ENCODE results near the gene SPG11.
"Not testable (repeated sequence)": the region's sequence is repeated elsewhere in the genome, so short reads cannot be mapped to it uniquely, and the experiment has no call there.

The SPG11 gene

DNA sequence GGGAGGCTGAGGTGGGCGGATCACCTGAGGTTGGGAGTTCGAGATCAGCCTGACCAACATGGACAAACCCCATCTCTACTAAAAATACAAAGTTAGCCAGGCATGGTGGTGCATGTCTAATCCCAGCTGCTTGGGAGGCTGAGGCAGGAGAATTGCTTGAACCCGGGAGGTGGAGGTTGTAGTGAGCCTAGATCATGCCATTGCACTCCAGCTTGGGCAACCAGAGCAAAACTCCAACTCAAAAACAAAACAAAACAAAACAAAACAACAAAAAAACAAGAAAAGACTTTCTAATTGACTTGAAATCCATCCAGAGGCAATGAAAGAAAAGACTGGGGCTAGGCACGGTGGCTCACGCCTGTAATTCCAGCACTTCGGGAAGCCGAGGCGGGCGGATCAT is 114.3 kb downstream of the SPG11 start:
- DNase-seq: not testable (repeated sequence)

DNA sequence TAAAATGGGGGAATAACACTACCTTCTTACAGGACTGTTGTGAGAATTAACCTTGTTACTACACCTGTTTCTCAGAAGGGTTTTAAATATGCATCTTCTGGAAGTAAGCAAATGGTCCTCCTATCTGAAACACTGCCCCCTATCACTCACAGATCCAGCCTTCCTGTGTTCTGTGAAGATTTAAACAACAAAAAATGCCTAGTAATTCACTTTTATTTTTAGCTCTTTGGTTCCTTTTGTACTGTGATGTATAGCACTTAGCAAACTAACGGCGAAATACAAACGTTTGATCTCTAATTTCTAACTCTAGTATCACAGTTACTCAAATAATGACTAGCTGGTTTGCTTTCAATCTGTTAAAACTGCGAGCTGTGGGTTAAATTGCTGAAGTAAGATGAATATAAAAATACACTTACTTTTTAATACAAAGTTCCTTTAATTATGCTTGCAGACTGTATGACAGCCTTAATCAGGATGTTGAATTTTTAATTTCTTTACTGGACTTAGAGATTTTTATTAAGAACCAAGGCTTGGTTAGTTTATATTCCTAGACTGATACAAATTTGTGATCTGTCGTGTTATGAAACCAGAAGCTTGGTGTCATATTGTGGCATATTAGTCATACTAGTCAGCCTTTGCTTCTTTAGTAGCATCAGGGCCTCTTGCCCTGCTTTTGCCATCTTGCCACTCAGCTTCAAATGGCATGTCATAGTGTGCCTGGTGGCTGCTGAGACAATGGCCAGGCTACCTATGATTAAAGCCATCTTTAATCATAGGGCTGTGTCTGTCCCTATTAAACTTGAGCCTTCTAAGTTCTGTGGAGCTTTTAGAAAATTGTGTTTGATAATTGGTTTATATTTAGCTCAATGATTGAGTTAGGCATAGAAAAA is 117.3 kb downstream of the SPG11 start:
- no peak for DNase-seq

DNA sequence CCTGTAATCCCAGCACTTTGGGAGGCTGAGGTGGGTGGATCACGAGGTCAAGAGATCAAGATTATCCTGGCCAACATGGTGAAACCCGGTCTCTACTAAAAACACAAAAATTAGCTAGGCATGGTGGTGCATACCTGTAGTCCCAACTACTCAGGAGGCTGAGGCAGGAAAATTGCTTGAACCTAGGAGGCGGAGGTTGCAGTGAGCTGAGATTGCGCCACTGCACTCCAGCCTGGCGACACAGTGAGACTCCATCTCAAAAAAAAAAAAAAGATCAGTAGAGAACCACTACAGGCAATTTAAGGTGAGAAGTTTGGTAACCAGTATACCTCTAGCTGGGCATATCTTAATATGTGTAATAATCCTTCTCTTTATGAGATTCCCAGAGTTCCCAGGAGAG is 118.7 kb downstream of the SPG11 start:
- not testable (repeated sequence) for DNase-seq

DNA sequence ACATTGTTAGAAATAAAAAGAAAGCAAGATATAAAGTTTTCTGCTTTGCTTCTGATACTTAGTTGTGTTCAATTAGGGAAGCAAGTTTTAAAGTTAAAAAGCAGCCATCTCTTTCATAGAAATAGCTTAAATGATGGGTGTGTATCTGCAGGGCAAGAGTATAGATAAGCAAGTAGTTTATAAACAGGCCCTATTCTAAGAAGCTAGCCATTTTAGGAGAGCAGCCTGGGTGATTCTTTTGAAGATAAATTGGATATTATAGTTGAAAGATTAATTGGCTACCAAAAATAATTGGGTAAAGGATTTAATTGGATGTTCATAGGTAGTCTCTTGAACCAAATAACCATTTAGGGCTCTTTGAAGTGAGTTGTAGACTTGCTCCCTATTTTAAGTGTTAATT is 120.9 kb downstream of the SPG11 start:
- no peak for DNase-seq

DNA sequence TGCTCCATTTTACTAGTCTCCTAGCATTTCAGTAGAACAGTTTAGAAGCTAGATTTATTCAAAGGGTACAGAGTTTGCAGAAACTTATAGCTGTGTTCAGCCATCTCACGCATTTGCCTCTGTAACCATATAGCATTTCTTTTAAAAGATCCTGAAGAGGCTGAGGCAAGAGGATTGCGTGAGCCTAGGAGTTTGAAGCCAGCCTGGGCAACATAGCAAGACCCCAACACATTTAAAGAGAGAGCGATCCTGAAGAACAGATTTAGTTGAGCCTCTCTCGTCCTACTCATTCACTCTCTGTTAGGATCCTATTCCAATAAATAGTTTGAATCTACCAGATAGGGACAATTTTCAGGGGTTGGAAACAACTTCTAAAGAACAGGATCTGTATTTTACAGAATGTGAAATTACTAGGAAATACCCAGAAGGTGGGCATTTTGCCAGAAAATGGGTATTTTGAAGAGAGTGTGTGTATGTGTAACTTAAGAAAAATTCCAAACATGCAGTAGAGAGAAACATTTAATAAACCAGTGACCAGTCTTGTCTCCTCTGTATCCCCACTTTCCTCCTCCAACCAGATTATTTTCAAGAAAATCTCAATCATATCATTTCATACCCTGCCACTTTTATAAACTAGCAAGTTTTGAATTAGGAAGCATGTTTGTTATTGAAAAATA is 122.0 kb downstream of the SPG11 start:
- no peak for DNase-seq

DNA sequence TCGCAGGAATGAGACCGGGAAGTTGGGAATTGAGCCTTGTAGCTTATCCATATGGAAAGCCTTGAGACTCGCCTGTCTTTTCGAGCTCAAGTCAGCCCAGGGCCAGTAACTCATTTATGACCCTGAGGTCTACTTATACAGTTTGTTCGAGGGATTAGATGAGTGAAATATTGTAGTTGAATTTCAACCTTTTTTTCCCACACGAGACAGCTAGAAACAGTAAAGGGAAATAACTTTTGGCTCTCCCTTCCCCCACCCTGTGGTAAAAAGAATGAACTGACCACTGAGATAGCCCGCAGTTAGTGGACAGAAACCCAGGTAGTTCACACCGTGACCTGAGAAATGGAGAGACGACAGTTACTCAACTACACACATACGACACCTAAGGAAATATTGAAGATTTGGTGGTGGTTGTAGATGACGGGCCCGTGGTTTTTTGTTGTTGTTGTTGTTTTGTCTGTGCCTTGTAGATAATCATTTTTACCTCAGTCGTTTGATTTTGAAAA is 125.7 kb downstream of the SPG11 start:
- DNase-seq: no peak

DNA sequence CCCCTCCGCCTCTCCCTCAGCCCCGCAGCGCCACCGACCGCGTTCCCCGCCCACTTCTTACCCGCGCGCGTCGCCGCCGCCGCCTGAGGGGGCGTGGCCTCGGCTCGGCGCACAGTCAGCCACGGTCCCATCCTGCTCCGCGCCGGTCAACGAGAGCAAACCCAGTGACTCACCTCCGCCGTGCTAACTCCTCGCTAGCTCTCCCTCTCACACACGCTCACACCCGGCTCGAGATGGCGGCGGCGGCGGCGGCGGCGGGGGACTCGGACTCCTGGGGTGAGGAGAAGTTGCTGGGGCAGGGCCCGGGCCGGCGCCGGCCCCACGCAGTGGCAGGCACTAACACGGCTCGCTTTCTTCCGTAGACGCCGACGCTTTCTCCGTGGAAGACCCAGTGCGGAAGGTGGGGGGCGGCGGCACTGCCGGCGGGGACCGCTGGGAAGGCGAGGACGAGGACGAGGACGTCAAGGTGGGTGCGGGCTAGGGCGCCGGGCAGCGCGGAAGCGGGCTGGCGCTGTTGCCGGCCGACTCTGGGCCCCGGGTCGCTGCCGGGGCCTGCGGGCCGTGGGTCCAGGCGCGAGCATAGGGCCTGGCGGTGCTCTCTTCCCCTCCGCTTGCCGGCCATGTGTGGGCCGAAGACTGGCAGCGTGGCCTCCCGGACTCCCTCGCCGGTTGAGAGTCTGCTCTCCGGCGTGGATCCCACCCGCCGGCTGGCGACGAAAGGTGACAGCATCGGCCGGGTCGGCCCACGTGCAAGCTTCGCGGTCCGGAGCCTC is 126.3 kb downstream of the SPG11 start, which contains the start of gene EIF3J:
TSS of gene EIF3J (plus strand) at position 186 of the 773 bp plus-strand sequence. CDS start at position 234, 48 bp downstream.
- peak; percentile 93 for DNase-seq

DNA sequence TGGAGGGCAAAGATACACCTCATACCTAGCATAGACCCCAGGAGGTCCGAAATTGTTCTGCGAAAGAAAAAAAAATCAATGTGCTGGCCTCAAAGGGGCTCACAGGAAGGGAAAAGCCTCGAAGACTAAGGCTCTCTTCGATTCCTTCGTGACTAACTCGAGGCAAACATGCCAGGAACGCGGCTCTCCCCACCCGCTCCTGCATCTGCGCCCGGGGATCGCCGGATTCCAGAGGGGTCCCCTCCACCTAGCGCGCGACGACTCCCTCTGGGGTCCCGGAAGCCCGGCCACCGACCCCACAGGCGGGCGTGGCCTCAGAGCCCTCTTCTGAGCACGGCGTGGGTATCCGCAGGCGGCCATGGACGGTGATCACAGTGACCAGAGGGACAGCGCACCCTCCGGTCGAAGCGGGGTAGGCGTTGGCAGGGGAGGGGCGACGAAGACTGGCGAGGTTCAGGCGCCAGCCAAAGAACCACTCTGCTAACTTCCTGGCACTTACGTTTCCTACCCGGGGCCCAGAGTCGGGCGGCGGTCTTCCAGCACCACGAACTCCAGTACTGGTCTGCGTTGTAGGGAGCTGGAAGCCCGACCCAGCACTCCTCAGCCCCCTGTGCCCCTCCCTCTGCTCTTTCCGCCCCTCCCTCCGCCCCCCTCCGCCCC is 127.0 kb downstream of the SPG11 start:
- DNase-seq: peak; percentile 88

DNA sequence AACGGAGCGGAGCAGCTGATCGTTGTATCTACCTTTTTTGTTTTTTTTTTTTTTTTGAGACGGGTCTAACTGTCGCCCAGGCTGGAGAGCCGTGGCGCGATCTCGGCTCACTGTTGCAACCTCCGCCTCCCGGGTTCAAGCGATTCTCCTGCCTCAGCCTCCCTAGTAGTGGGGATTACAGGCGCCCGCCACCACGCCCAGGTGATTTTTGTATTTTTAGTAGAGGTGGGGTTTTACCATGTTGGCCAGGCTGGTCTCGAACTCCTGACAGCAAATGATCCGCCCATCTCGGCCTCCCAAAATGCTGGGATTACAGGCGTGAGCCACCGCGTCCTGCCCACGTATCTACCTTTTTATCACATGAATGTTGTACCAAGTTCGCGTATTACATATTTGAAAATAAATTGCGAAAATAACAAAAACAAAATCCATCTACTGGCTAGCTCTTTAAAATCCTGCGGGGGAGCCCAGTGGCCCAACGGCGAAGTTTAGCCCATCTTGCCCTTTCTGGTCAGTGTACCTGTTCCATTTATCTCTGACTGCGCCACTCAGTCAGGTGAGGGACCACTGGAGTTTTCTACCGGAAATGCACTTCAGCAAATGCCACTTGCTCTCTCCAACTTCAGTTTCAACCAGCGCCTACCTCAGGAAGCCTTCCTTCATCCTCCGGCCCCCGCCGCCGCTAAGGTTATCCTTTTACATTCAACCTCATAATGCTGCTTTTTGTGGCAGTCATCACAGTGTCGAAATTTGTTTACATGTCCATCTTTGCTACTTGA is 127.8 kb downstream of the SPG11 start:
- no peak for DNase-seq

DNA sequence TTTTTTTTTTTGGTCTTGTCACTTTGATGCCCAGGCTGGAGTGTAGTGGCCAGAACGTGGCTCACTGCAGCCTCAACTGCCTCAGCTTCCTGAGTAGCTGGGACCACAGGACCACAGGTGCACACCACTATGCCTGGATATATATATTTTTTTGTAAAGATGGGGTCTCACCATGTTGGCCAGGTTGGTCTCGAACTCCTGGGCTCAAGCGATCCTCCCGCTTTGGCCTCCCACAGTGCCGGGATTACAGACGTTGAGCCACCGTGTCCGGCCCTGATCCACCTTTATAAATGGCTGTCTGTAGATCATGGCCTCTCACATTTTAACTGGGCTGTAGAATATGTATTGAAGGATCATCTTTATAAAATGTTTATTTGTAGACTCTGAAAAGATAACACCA is 128.4 kb downstream of the SPG11 start:
- DNase-seq: no peak

DNA sequence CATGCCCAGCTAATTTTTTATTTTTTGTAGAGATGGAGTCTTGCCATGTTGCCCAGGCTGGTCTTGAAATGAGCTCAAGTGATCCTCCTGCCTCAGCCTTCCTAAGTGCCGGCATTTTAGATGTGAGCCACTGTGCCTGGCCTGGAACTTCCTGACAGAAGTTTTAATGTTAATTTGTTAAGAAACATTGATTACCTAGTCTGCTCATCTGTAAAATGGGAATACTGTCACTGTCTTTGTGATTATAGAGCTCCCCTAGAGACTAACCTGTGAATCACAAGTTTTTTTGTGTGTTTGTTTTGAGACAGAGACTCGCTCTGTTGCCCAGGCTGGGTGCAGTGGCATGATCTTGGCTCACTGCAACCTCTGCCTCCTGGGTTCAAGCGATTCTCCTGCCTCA is 130.8 kb downstream of the SPG11 start:
- DNase-seq: no peak

DNA sequence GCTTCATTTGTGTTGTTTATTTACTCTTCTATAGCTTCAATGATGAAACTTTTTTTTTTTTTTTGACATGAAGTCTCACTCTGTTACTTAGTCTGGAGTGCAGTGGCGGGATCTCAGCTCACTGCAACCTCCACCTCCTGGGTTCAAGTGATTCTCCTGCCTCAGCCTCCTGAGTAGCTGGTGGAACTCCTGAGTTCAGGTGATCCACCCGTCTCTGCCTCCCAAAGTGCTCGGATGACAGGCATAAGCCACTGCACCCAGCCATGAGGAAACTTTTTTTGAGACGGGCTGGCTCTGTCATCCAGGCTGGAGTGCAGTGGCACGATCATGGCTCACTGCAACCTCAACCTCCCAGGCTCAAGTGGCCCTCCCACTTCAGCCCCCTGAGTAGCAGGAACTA is 131.2 kb downstream of the SPG11 start:
- not testable (repeated sequence) for DNase-seq

DNA sequence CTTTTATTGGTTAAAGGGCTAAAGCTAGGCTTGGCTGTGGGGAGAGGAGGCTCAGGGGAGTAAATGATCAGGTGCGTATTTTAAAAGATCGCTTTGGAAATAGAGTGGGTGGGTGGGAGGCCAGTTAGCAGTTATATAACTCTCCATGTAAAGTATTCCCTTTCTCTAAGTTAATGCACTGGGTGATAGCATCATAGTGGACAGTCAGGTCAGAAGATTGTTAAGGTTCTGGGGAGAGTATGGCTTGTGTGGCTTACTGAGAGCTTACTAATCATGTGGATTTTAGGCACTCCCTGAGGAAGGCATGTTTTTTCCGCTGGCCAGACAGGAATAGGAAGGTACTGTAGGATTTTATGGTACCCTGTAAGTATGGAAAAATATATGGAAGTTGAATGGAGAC is 132.8 kb downstream of the SPG11 start:
- DNase-seq: no peak

DNA sequence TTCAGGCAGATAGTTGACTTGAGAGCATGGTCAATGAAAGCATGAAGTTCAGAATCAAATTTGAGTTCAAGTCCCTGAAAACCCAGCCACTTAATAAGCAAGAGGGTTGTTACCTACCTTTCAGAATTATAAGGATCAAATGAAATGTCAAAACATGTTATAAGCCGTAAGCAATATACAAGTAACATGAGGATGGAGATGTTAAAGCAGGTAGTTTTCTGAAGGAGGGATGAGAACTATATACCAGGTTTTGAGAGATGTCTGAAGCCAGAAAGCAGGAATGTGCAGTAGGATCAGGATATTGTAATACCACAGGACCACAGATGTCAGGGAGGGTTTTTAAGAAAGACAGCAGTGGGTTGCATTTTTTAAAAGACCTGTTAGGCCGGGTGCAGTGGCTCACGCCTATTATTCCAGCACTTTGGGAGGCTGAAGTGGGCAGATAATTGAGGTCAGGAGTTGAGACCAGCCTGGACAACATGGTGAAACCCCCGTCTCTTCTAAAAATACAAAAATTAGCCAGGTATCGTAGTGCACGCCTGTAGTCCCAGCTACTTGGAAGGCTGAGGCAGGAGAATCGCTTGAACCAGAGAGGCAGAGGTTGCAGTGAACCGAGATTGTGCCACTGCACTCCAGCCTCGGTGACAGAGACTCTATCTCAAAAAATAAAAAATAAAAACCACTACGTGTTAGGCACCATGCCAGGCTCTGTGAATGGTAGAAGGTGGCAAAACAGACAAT is 133.4 kb downstream of the SPG11 start:
- no peak for DNase-seq

DNA sequence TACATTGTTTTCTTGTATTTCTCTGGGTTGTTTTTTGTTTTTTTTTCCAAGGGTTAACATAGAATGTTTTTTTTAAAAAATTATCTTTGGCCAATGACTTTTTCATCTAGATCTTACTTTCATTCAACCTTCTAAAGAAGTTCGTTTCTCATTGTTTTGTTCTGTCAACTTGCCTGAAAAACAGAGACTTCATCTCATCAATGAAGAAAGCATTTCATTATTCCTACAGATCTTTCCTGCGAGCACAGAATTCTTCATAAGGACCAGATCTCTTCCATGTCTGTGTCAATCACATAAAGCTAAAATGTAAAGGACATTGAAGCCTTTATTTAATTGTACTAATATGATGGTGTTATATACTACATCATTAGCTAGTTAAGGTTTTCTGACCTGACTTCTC is 136.2 kb downstream of the SPG11 start:
- no peak for DNase-seq

DNA sequence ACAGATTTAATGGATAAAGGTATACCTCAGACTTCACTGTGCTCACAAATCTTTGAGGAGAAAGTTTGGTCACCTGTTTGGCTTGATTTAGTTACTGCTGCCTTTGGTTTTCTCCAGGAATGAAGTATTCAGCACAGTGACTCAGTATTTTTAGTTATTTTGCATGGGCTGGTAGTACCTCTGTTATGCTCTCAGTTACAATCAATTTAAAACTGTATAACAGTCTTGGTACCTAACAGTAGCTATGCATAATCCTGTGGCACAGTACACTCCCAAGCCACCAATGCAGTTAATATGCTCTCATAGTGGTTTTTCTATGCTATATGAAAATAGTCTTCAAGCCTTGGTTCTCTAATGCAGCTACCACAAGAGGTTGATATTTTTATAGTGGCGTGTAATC is 138.4 kb downstream of the SPG11 start:
- DNase-seq: no peak

DNA sequence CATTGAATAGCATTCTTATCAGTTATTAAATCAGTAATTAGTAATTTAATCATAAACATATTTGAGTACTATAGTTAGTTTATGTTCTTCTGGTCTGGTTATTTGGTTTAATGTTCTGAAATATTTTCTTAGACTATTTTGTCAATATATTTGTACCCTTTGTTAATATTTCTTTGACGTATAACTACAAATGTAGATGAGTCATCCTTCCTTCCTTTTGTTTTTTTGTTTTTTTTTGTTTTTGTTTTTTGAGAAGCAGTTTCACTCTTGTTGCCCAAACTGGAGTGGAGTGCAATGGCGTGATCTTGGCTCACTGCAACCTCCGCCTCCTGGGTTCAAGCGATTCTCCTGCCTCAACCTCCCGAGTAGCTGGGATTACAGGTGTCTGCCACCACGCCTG is 143.9 kb downstream of the SPG11 start:
- no peak for DNase-seq

DNA sequence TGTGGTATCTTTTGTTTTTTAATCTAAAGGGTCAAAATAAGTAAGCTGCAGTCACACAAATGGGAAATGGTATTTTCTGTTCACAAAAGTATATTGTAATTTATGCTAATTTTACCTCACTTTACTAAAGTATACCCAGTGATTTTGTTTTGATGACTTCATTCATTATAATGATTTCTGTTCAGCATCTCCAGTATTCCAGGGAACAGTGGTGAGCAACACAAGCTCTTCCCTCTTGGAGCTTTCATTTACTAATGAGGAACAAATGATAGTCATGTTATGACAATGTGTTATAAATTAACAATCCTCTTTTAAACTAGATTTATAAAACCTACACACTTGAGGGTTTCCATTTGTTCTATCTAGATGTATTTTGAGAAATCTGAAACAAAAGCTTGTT is 147.0 kb downstream of the SPG11 start:
- no peak for DNase-seq
